Hepatic stellate cell (primary cell): ENCODE measurements around the gene HSP90AB1.

ENCODE experiments used
- DNase-seq: peaks from one replicate; pipeline ENCODE4 v3.0.0; 2011; ENCODE audit warnings: low spot score

HSP90AB1 gene

DNA sequence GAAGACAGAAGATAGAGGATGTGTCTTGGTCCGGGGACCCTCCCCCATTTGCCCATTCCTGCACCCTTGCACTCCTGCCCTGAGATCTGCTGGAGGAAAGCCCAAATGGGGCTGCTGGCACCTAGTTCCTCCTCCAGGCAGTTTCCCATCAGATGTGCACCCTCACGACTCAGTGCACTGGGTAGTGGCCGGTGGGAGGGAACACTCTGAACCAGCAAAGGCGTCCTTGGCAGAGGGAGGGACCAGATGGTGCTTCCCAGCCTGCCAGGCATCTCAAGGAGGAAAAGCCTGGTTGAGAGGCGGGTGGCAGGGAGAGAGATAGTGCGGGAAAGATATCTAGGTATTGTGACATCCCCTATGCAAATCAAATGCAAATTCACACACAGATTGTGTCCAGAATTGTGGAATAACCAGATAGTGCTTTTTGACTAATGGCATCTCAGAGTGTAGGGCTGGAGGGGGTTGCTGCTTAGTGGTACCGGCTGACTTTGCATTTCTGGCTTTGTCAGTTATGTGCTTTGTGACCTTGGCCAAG, 42.9 kb downstream of the HSP90AB1 start:
- no peak for DNase-seq

DNA sequence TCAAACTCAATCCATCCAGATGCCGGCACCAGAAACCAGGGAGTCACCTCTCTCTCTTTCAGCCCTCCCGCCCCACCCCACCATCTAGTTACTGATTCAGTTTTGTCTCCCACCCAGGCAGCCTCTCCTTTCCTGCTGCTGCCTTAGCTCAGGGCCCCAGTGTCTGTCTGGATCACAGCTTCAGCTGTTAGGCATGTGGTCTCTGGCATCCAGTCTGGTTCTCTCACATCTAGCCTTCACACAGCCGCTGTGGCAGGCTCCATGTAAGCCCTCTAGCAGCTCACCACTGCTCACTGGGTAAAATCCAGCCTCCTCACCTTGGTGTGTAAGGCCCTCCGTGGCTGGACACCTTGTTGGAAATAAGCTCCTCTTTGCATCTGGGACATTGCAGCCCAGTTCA, 44.9 kb downstream of the HSP90AB1 start:
- no peak for DNase-seq

DNA sequence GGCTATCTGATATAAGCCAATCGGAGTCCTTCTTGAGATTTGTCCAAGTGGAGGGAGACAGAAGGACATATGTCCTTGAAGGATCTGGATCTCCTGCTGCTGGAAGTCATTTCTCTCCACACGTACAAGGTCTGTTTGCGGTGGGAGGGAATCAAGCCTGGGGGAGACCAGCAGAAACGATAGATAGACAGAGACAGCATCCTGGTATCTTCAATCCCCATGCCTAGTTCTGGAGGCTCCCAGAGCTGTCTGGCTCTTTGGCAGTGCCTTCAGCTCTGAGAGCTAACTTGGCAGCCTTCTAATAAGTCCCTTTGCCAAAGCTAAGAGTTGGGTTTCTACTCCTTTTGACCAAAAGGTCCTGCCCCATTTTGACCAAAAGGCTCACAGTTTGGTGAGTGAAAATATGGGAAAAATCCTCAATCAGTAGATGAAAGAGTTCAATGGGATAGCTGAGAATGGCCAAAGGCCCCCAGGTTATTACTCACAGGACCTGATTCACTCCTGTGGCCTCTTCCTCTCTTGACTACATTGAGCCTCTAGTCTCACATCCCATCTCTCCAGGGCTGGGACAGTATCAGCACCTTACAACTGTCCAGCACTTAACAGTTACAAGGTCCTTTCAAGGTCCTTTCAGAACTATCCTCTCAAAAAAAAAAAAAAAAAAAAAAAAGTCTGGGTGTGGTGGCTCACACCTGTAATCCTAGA, 45.9 kb downstream of the HSP90AB1 start:
- DNase-seq = no peak

DNA sequence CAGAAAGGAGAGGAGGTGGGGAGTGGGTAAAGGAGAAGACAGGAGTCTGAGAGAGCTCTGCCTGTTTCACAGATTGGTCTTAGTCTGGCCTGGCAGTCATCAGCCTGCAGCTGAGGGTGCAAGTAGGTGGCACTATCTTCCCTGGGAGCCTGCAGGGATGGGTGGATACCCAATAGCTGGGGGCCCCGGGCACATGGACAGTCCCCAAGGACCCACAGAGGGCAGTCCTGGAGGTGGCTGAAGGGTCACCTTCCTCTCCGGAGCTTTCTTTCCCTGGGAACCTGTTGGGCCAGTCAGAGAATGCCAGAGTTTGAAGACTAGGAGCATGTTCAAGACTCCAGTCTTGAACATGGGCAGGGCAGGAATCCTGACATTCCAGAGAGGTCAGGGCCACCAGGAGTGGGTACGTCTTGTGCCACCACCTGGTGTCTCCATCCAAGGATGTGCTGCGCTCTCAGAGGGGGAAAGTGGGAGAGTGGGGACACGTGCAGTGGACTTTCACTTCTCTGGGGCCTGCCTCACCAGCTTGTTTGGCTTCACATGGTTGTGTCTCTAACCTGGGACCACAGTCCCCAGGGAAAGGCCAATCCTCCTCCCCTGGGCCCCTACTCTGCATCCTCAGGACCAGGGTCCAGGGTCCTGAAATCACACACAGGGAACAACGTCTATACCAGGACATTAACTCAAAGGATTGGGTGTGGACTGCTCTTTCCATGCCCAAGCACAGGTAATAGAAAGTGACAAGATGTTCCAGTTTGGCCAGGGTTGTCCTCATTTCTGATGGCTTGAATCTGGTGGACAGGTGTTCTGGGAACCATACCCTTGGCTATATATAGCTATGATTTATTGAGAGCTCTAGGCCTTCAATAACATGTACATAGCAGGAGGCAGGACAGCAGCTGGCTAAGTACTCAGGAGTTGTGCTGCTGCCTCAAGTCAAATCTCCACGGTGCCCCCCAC, 48.2 kb downstream of the HSP90AB1 start:
- no peak for DNase-seq

DNA sequence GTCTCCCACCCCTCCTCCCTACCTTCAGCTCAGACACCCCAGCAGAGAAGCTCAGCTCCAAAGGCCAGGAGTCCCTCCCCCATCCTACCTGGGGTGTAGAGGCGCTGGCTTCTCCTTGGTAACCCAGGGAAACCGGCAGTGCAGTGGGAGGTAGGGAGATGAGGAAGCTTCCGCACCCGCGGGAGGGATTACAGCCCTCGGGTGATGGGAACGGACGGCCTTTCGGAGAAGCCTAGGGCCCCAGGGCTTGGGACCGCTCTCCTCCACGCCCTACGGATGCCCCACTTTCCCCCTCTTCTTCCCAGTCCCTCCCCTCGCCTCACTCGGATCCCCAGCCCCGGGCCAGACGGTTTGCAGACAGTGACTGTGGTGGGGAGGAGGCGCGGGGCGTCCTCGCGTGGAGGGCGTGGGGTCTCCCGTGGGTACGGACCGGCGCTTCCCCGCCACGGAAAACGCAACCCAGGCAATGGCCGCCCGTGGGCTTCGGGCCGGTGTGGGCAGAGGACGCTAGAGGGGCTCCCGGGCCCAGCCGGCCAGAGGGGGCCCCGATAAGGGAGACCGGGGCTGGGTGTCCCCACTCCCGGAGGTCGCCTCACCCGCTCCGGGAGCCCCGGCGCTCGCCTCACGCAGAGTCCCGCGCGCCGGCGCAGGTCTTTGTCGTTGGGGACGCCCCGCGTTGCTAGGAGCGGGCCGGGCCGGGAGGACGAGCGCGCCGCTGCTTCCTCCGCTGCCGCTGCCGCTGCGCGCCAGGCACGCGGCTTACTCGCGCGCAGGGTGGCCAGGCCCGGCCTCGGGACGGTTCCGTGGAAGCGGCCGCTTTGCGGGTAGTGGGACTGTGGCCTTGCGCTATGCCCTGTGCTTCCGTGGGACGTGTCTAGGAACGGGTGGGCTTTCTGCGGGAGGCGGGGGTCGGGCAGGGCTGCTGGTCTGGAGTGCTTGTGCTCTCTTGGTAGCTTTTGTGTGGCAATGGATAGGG, 50.5 kb downstream of the HSP90AB1 start:
- DNase-seq = no peak

DNA sequence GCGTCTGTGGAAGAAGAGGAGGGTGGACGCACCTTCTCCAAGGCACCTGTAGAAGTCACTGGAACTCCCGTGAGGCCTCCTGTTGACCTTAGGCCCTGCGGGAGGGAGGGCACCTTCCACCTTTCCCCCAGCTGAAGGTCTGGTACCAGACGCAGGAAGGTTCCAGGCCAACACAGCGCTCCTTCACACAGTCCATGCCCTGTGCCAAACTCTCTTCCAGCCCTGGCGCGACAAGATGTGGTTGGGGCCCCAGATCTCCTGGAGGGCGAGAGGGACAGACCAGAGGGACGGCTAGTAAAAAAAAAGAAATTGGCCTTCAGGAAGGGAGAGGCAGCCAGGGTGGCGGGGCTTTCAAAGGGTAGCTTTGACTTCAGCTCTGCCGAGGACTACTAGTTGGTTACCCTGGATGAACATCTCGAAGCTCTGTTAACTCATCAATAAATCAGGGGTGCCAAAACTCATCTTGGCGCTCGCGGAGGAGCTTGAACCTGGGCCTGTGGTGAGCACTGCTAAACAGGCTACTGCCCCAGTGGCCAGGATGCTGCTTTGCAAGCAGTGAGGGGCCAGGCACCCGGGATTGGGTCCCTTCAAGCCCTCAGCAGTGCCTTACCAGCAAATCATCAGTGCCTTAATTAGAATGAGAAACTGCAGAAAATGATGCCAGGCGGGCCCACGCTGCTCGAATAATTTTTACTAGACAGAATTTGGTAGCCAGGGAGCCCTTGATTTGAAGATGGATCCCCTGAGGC, 51.3 kb downstream of the HSP90AB1 start:
- DNase-seq = no peak

DNA sequence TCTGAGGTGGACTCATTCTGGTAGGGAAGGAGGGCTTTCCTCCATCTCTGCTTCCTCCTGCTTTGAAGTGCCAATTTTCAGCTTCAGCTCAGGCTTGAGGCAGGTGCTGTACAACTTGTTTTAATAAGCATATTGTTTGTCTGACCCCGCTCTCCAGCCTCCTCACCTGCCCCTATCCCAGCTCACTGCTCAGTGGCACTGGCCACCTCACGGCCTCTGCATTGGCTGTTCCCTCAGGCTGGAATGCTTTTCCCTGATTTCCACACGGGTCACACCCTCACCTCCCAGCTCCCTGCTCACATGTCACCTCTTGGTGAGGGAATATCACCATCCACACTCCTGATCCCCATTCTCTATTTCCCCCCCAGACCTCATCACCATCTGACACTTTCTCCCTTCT, 52.0 kb downstream of the HSP90AB1 start:
- DNase-seq = no peak

DNA sequence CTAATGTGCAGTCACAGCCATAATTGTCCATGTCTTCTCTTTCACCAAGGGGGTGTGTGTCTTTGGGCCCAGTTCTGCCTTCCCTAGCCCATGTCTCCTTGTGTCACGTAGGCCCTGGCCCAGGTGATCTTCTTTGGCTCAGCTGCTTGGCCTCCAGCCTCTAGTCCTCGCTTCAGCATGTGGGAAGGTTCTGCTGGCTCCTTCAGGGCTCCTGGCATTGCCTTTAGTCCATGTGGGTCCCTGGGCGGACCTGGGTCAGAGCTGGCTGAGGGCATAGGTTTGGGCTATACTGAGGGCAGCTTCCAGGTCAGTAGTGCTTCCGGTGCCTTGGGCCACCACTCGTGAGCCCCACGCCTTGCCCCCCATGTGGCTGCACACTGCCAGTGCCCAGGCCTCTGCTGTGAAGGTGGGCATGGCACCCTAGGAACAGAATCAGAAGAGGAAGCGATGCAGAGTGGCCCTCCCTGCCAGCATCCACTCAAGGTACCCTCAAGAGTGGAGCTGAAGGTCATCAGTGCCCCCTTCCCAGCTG, 53.5 kb downstream of the HSP90AB1 start:
- no peak for DNase-seq

DNA sequence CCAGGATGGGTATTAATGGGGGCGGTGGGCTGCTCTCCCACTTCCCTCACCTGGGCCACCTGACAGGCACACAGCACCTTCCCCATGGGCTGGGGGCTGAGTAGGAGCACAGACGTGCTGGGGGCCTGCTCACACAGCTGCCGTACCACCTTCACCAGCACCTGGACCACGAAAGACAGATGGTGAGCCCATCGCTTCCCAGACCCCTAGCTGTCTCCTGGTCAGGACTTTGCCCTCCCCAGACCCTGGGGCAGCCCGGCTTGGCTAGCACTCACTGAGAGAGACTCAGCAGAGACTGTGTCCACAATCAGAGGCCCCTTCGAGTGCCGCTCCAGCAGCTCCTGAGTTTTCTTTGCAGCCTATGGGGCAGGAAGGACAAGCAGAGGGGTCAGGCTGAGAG, 54.2 kb downstream of the HSP90AB1 start:
- no peak for DNase-seq

DNA sequence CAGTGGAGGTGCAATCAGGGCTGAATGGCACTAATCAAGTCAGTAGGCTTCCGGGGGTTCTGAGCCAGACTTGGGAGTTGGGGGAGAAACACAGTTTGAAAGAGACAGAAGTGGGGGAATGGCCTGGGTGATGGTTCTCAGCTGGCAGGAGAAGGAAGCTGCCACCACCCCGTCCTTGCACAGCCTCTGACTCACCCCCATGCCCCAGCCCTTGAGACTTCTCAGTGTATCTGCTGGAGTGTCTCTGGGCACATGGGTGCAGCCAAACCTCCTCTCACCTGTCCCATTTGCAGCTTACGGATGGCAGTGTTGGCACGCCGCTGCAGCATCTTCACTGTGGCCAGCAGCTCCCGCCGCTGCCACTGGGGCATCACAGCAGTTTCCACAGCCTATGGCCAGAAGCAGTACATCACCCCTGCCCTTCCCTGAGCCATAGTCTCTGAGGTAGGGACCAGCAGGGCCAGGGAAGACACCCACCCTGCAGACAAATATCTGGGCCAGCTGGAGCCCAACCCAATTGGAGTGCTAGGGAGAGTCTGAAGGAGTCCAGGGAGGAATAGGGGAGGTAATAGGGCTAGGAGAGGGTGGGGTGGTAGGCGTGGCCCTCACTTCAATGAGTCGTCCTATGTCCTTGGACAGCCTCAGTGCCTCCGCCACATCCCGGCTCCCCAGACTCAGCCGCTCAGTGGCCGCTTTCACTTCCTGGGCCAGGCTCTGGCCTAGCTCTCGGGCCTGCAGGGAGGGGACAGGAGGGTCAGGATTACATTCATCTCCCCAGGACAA, 55.1 kb downstream of the HSP90AB1 start:
- no peak for DNase-seq

DNA sequence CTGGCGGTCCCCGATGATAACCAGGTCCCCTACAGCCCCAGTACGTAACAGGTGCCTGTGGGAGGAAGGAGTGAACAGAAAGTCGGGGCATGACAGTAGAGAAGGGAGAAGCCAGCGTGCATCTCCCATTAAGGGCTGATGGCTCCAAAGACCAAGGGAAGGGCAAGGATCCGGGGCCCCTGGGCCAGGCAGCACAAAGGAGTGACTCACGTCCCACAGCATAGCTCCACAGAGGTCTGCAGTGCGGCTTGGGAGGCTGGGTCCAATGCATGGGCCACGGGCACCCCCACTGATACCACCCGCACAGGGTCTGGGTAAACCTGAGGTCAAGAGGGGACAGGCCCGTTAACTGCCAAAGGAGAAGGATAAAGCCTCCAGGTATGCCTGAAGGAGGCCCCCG, 56.0 kb downstream of the HSP90AB1 start:
- no peak for DNase-seq
